OCI-LY3 (cell line): Measurements from ENCODE around the gene TBATA.

Experiments
- EZH2phosphoT487 ChIP-seq: fragments of 200-600 bp; shearing (Covaris generic); IDR thresholded peaks from 2 replicates; pipeline ENCODE4 v1.6.1; 2018; ENCODE audit warnings: antibody characterized with exemption, mixed run types, low read depth
- TF ChIP-seq, protein P1 (sequence below): fragments of 200-600, 300-600 bp; sonication (generic); IDR thresholded peaks from 2 replicates; pipeline ENCODE4 v1.5.1; 2014; ENCODE audit warnings: antibody characterized with exemption, low read length, low read depth

DNA sequence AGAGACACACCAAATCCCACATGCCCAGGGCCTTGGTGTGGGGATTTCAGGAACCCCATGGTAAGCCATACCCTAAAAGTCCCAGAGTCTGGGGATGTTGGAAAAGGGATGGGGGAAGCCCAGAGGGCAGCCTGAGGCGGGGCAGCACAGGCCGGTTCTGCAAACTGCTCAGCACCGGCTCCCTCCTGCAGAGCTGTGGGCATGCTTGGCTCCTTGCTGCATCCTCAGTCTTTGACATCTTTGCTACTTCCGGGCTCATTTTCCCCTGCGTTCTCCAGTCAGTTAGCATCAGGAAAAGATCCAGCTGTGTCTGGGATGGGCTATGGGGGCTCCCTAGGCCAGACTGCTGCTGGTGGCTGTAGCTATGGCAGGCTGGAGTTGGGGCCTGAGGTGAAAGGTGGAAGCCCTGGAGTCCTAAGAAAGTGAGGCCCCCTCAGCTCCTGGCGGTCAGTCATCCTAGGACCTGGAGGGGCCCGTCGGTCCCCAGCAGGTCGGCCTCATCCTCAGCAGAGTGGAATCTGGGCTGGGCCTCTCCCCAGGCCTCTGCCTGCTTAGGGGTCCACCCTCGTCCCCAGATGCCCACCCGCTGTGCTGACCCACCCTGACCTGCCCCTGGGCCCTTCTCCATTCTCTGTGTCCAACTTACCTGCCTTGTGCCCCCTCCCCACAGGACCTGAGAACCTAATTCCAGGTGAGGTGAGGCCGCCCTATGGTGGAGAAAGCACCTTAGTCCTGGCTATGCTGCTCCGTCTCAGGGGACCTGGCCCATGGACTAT is 9.3 kb downstream of the TBATA start:
- TF ChIP-seq, protein P1, sequence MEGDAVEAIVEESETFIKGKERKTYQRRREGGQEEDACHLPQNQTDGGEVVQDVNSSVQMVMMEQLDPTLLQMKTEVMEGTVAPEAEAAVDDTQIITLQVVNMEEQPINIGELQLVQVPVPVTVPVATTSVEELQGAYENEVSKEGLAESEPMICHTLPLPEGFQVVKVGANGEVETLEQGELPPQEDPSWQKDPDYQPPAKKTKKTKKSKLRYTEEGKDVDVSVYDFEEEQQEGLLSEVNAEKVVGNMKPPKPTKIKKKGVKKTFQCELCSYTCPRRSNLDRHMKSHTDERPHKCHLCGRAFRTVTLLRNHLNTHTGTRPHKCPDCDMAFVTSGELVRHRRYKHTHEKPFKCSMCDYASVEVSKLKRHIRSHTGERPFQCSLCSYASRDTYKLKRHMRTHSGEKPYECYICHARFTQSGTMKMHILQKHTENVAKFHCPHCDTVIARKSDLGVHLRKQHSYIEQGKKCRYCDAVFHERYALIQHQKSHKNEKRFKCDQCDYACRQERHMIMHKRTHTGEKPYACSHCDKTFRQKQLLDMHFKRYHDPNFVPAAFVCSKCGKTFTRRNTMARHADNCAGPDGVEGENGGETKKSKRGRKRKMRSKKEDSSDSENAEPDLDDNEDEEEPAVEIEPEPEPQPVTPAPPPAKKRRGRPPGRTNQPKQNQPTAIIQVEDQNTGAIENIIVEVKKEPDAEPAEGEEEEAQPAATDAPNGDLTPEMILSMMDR: no peak
- TF ChIP-seq EZH2phosphoT487: no peak
